Activated naive CD8-positive, alpha-beta T cell treated with anti-CD3 and anti-CD28 coated beads for 36 hours (primary cell): ENCODE results near the gene SUMO4. TPM values are rescaled to one million over a fixed set of nuclear protein-coding genes. Genes with fewer than 3 reads are reported as not detected.

Experiments used
- DNase-seq: peaks from one replicate; pipeline ENCODE4 v3.0.0; 2021
- H3K27ac Mint-ChIP-seq: one replicate; pipeline ENCODE4 v1.8.0; 2022; ENCODE audit warnings: mild to moderate bottlenecking, moderate library complexity, mixed read lengths
- H3K27me3 Mint-ChIP-seq: one replicate; pipeline ENCODE4 v1.8.0; 2022; ENCODE audit warnings: mild to moderate bottlenecking, mixed read lengths
- H3K36me3 Mint-ChIP-seq: one replicate; pipeline ENCODE4 v1.8.0; 2021; ENCODE audit warnings: mild to moderate bottlenecking, mixed read lengths
- H3K4me1 Mint-ChIP-seq: one replicate; pipeline ENCODE4 v1.8.0; 2021; ENCODE audit warnings: mixed read lengths
- H3K4me3 Mint-ChIP-seq: one replicate; pipeline ENCODE4 v1.8.0; 2022; ENCODE audit warnings: mild to moderate bottlenecking, moderate library complexity, mixed read lengths
- H3K9me3 Mint-ChIP-seq: one replicate; pipeline ENCODE4 v1.8.0; 2022; ENCODE audit warnings: mixed read lengths
- total RNA-seq, 2 experiments: library from RNA; stranded (reverse); gene quantifications; one replicate each; pipeline ENCODE4 v1.2.3, GENCODE V29; 2021

SUMO4 gene
- total RNA-seq, 2 experiments from 2014 or later: 2.3 to 2.6 TPM

GRCh38 chr6:149379977-149380376, 20.1 kb upstream of the SUMO4 start:
- no peaks in the 10 kb centered on the region for H3K27me3 Mint-ChIP-seq
- no peak overlapping the region for H3K27ac Mint-ChIP-seq

GRCh38 chr6:149380523-149380922, 19.5 kb upstream of the SUMO4 start:
- H3K9me3 Mint-ChIP-seq: peaks cover 1% of the 10 kb centered on the region
- H3K4me3 Mint-ChIP-seq: no peak overlapping the region
- H3K27me3 Mint-ChIP-seq: no peaks in the 10 kb centered on the region
- peaks cover 55% of the 10 kb centered on the region for H3K4me1 Mint-ChIP-seq
- peaks cover 72% of the 10 kb centered on the region for H3K36me3 Mint-ChIP-seq
- no peak for DNase-seq
- no peak overlapping the region for H3K27ac Mint-ChIP-seq

More at GRCh38 chr6:149379977-149380376, 20.1 kb upstream of the SUMO4 start:
- Mint-ChIP-seq H3K4me3 (peak overlapping the region; percentile 12), H3K4me1 (peaks cover 60% of the 10 kb centered on the region), H3K36me3 (peaks cover 67% of the 10 kb centered on the region), H3K9me3 (no peaks in the 10 kb centered on the region)
- DNase-seq: no peak

GRCh38 chr6:149383371-149383770, 16.7 kb upstream of the SUMO4 start:
- H3K27me3 Mint-ChIP-seq: no peaks in the 10 kb centered on the region
- H3K9me3 Mint-ChIP-seq: peaks cover 15% of the 10 kb centered on the region
- DNase-seq: no peak
- H3K27ac Mint-ChIP-seq: no peak overlapping the region
- H3K36me3 Mint-ChIP-seq: peaks cover 81% of the 10 kb centered on the region
- H3K4me3 Mint-ChIP-seq: no peak overlapping the region
- peaks cover 55% of the 10 kb centered on the region for H3K4me1 Mint-ChIP-seq

- Mint-ChIP-seq H3K27ac (no peak overlapping the region), H3K4me3 (no peak overlapping the region), H3K27me3 (no peaks in the 10 kb centered on the region), H3K4me1 (peaks cover 45% of the 10 kb centered on the region), H3K36me3 (peaks cover 75% of the 10 kb centered on the region), H3K9me3 (peaks cover 15% of the 10 kb centered on the region)
- DNase-seq: no peak
These were observed 15.6 kb upstream of the SUMO4 start for GRCh38 chr6:149384464-149384863.

GRCh38 chr6:149385998-149386646, 13.9 kb upstream of the SUMO4 start:
- H3K36me3 Mint-ChIP-seq: peaks cover 79% of the 10 kb centered on the region
- peaks cover 36% of the 10 kb centered on the region for H3K4me1 Mint-ChIP-seq
- no peaks in the 10 kb centered on the region for H3K27me3 Mint-ChIP-seq
- no peak overlapping the region for H3K4me3 Mint-ChIP-seq
- no peak for DNase-seq
- H3K9me3 Mint-ChIP-seq: peaks cover 15% of the 10 kb centered on the region
- H3K27ac Mint-ChIP-seq: no peak overlapping the region

GRCh38 chr6:149387779-149388512, 12.1 kb upstream of the SUMO4 start:
- no peak for DNase-seq
- Mint-ChIP-seq H3K36me3 (peaks cover 83% of the 10 kb centered on the region), H3K27me3 (no peaks in the 10 kb centered on the region), H3K27ac (peak overlapping the region; percentile 64), H3K4me1 (peaks cover 43% of the 10 kb centered on the region), H3K4me3 (no peak overlapping the region), H3K9me3 (peaks cover 18% of the 10 kb centered on the region)

GRCh38 chr6:149389509-149390297, 10.4 kb upstream of the SUMO4 start:
- Mint-ChIP-seq H3K9me3 (peaks cover 18% of the 10 kb centered on the region), H3K27me3 (no peaks in the 10 kb centered on the region), H3K27ac (no peak overlapping the region), H3K4me1 (peaks cover 45% of the 10 kb centered on the region), H3K36me3 (peaks cover 78% of the 10 kb centered on the region), H3K4me3 (no peak overlapping the region)
- DNase-seq: no peak

- Mint-ChIP-seq H3K9me3 (peaks cover 4% of the 10 kb centered on the region), H3K27ac (no peak overlapping the region), H3K27me3 (no peaks in the 10 kb centered on the region), H3K4me3 (no peak overlapping the region), H3K4me1 (peaks cover 45% of the 10 kb centered on the region), H3K36me3 (peaks cover 75% of the 10 kb centered on the region)
- DNase-seq: no peak
These were observed 8.0 kb upstream of the SUMO4 start for GRCh38 chr6:149392093-149392492.

GRCh38 chr6:149392535-149392934, 7.5 kb upstream of the SUMO4 start:
- Mint-ChIP-seq H3K27me3 (no peaks in the 10 kb centered on the region), H3K9me3 (peaks cover 3% of the 10 kb centered on the region), H3K27ac (peak overlapping the region; percentile 12), H3K36me3 (peaks cover 73% of the 10 kb centered on the region), H3K4me3 (no peak overlapping the region), H3K4me1 (peaks cover 46% of the 10 kb centered on the region)
- no peak for DNase-seq

GRCh38 chr6:149393002-149393679, 6.9 kb upstream of the SUMO4 start:
- Mint-ChIP-seq H3K36me3 (peaks cover 72% of the 10 kb centered on the region), H3K4me1 (peaks cover 45% of the 10 kb centered on the region), H3K9me3 (peaks cover 3% of the 10 kb centered on the region), H3K4me3 (no peak overlapping the region), H3K27ac (no peak overlapping the region), H3K27me3 (no peaks in the 10 kb centered on the region)
- no peak for DNase-seq

- no peak for DNase-seq
- H3K4me1 Mint-ChIP-seq: peaks cover 45% of the 10 kb centered on the region
- peaks cover 68% of the 10 kb centered on the region for H3K36me3 Mint-ChIP-seq
- no peak overlapping the region for H3K27ac Mint-ChIP-seq
- H3K27me3 Mint-ChIP-seq: no peaks in the 10 kb centered on the region
- H3K9me3 Mint-ChIP-seq: peaks cover 3% of the 10 kb centered on the region
- H3K4me3 Mint-ChIP-seq: no peak overlapping the region
These were observed 4.9 kb upstream of the SUMO4 start for GRCh38 chr6:149395185-149395584.

GRCh38 chr6:149397384-149397783, 2.7 kb upstream of the SUMO4 start:
- no peaks in the 10 kb centered on the region for H3K9me3 Mint-ChIP-seq
- peaks cover 67% of the 10 kb centered on the region for H3K36me3 Mint-ChIP-seq
- no peak overlapping the region for H3K4me3 Mint-ChIP-seq
- H3K27ac Mint-ChIP-seq: no peak overlapping the region
- H3K27me3 Mint-ChIP-seq: no peaks in the 10 kb centered on the region
- DNase-seq: no peak
- H3K4me1 Mint-ChIP-seq: peaks cover 32% of the 10 kb centered on the region

- Mint-ChIP-seq H3K27me3 (no peaks in the 10 kb centered on the region), H3K36me3 (peaks cover 64% of the 10 kb centered on the region), H3K4me1 (peaks cover 25% of the 10 kb centered on the region), H3K27ac (peak overlapping the region; percentile 67), H3K4me3 (no peak overlapping the region), H3K9me3 (no peaks in the 10 kb centered on the region)
- no peak for DNase-seq
These were observed 3.5 kb downstream of the SUMO4 start for GRCh38 chr6:149403534-149403933.

GRCh38 chr6:149405823-149406765, 6.0 kb downstream of the SUMO4 start:
- H3K4me3 Mint-ChIP-seq: no peak overlapping the region
- H3K9me3 Mint-ChIP-seq: no peaks in the 10 kb centered on the region
- H3K36me3 Mint-ChIP-seq: peaks cover 66% of the 10 kb centered on the region

More at GRCh38 chr6:149405823-149406765, 6.0 kb downstream of the SUMO4 start:
- Mint-ChIP-seq H3K4me1 (peaks cover 36% of the 10 kb centered on the region), H3K27me3 (no peaks in the 10 kb centered on the region), H3K27ac (peak overlapping the region; percentile 70)
- DNase-seq: no peak
